SW480 (cell line): ENCODE data around the gene SMIM35.
"Not testable (repeated sequence)": the region's sequence is repeated elsewhere in the genome, so short reads cannot be mapped to it uniquely, and the experiment has no call there.

ENCODE experiments used
- DNase-seq: peaks from one replicate; pipeline ENCODE4 v3.0.0-alpha.2; 2016; ENCODE audit warnings: low spot score

SMIM35 gene

DNA sequence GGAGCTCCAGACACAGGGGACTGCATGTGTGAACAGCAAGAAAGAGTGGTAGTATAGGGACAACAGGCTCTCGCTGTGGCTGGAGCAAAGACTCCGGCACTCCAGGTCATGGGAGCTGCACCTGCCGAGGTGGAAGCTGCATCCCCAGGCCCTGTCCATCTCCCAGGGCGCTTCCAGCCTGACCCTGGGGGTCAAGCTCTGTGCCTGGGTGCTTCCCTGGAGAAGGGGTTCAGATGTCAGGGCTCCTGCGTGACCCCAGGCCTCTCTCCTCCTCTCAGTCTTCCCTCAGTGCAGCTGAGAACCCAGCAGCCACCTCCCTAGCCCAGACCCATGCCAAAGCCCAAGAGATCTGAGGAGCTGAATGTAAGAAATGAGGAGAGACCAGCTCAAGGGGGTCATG is 6.5 kb downstream of the SMIM35 start:
- no peak for DNase-seq

DNA sequence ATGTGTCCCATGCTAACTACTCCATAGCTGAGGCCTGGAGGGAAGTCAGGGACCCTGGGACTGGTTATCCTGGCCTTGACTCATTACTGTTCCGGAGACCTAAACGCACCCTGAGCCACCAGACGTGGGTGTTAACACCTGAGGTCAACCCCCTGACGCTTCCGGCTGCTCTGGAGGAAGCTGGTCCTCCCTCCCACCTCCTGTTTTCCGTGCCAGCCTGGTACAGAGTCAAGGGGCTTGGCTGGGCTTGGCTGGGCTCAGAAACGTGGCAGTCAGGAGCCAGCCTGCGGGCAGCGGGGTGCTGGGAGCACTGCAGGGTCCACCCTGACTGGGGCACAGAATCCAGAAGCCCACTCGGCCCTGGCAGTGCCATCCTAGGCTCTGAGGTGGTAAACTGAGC is 7.3 kb downstream of the SMIM35 start:
- DNase-seq = no peak

DNA sequence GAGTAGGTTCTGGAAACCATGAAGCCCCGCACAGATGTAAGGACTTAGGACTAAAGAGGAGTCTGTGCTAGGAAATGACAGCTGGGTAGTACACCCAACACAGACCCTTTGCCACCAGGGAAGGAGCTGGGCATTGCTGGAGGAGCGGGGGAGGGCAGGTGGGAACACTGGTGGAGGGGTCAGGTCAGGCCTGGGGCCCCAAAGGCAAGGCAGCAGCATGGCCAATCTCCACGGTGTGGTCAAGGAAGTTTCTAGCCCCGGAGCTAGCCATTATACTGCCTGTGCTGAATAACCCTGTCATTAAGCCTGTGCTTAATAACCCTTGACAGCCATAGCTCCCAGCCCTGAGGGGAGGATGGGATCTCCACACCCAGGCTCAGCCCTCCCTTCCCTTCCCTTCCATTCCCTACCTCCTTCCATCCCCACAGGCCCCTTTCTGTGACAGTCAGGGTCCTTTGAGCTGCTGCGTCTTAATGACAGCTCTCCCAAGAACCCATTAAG is 7.8 kb downstream of the SMIM35 start:
- DNase-seq = no peak

DNA sequence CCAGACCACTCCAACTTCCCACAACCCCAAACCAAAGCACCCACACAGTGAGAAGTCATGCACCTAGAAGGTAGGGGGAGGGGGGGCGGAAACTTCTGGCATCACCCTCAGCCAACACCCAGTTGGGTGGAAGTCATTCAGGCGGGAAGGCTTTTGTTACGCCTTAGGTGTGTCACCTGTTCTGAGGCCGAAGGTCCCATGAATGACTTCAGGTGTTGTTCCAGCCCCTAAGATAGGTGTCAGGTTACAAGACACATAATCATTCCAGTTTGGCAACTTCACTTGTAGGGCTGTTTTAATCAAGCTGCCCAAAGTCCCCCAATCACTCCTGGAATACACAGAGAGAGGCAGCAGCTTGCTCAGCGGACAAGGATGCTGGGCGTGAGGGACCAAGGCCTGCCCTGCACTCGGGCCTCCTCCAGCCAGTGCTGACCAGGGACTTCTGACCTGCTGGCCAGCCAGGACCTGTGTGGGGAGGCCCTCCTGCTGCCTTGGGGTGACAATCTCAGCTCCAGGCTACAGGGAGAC is 9.9 kb downstream of the SMIM35 start, which contains the start of gene TMPRSS4:
Gene TMPRSS4, plus strand, starts transcription at position 325 of the 528 bp plus-strand sequence. CDS start 225 bp downstream, outside the sequence.
- DNase-seq = peak; percentile 80

DNA sequence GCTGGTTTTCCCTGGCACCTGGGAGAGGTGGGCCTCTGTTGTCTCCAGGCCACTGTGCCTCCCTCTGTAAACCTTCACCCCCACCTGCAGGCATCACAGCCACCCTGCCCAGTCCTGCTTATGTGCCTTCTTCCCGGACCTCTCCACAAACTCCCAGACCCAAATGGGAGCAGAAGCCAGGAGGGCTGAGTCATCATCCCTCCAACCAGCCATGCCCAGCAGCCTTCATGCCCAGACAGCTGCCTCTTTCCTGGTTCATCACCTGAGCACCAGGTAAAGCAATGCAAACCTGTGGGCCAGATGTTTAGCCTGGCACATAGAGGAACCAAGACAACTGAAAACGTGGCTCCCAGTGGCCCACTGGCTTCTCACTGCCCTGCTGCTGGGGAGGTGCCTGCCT is 12.0 kb downstream of the SMIM35 start:
- peak; percentile 54 for DNase-seq

DNA sequence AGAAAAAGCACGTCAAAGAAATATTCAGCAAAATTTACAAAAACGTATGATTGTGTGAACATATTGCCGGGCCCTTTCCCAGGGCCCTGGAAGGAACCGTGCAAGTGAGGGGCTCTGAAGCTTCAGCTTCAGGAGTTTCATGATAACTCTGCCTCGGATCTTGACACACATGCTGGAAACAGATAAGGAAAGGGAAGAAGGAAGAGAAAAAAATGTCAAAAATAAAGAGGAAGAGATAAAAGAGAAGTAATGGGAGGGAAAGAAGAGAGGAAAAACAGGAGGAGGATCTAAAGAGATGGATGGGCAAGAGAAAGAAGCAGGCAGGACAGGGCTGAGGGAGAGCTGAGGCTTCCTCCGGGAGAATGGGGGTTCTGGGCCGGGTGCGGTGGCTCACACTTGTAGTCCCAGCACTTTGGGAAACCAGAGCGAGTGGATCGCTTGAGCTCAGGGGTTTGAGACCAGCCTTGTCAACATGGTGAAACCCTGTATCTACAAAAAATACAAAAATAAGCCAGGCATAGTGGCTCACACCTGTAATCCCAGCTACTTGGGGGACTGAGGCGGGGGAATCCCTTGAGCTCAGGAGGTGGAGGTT is 12.6 kb downstream of the SMIM35 start:
- DNase-seq = no peak

DNA sequence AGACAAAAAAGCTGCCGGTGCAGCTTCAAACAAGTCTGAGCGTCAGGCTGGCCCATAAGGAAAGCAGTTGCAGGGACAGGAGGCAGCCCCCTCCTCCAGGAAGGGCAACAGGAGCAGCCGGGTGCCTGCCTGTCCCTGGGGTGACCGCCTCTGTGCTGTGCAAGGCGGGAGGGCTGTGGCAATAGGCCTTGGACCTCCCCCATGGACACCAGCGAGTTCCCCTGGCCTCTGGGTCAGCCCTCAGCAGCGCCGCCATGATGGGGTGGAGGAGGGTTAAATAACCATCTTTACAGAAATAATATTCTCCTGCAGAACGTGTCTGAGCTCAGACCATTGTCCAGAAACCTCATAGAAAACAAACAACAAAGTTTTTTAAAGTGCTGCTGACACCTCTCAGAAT is 13.2 kb downstream of the SMIM35 start:
- DNase-seq = no peak

DNA sequence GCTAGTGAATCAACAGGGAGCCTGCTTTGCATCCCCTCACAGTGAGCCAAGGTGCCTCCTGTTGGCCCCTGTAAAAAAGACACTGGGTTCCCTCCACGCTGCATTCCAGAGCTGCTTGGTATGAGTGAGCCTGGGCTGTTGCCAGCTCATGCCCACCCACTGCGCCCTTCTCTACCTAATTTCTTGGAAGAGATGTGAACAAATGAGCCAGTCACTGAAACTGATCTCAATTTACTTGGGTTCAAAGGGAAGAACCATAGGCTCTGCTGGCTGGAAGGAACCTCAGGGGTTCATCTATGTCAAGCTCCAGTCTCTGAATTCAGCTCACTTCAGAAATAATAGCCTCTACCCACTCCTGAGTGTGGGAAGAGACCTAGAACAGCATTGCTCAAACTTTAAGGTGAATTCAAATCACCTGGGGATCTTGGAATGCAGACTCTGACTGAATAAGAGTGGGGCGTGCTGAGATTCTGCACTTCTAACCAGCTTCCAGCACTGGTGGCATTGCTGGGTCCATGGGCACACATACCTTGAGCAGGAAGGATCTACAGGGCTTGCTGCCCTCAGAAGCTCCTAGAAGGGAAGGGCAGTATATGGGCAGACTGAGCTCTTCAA is 15.2 kb downstream of the SMIM35 start:
- no peak for DNase-seq

DNA sequence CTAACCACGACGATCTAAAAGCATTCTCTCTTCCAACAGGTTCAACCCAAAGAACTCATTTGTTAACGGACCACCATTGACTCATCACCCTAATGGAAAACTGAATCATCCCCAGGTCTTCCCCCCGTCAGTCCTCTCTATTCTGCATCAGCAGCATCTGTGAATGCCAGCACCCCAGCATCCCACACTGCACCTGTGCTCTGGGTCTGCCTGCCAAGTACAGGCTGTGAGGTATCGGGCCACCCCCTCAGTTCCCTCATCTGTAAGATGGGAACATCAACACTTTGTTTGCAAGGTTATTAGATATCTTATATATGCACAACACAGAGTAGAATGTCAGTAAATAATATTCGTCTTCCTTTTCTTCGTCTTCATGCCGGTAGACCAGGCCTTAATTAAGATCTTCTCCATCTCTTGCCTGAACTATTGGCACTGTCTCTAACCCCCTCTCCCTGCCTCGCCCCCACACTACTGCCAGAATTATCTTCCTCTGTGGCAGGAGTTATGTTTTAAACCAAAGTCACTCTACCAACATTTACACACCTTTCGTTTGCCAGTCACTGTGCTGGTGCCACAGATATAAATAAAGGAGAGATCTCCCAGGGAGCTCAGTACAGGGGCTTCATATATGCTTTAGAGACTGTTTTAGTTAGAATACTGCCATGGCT is 17.7 kb downstream of the SMIM35 start:
- DNase-seq = no peak

DNA sequence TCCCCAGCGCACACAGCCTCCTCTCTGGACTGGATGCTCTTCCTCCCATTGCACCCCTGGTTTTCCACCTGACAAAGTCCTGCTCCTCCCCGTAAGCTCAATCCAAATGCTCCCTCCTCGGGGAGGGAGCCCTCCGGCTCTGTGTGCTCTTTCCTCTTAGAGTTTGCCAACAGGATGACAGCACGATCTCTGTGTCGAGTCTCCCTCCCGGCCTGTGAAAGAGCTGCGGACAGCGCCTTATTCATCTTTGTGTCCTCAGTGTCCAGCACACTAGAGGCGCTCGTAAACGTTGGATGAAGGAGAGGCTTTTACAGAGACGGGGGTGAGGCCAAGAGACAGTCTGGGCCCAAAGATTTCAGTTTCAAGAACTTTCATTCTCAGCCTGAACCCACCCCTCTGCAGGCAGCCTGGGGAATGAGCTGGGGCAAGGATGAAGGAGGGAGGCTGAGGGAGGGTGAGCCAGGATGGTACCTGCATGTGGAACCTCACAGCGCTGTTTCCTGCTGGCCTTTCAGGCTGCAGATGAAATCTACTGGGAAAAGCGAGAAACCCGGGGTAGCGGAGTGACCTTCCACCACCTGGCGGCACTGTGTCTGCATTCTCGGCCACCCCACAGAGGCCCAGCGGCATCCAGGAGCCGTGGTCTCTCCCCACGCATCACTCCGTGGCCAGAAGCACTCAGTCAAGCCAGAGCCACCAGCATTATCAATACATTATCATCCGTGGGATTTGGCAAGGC is 18.4 kb downstream of the SMIM35 start:
- no peak for DNase-seq

DNA sequence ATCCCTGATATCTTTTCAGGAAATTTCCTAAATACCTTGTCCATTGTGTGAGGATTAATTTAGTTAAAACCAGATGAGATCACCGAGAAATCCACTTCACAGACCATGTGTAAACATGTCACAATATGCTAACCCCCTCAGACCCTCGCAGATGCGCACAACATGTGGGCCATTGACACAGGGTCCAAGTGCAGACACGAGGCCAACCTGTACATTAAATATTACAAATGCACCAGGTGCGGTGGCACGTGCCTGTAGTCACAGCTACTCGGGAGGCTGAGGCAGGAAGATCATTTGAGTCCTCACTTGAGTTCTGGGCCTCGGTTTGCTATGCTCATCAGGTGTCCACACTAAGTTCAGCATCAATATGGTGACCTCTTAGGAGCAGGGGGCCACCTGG is 19.8 kb downstream of the SMIM35 start:
- DNase-seq = no peak

DNA sequence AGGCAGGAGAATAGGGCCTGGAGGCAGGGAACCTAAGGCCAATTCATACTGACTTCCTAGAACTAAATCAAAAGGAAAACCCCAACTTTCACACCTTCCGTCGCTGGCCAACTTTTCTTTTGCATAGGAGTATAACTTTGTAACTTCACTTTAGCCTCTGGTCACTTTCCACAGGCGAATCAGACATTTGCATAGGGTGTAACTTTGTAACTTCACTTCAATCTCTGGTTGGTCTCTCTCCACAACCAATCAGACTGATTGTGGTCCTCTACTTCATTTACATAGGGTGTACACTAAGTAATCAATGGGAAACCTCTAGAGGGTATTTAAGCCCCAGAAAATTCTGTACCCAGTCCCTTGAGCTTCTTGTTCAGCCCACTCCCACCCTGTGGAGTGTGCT is 21.4 kb downstream of the SMIM35 start:
- no peak for DNase-seq

DNA sequence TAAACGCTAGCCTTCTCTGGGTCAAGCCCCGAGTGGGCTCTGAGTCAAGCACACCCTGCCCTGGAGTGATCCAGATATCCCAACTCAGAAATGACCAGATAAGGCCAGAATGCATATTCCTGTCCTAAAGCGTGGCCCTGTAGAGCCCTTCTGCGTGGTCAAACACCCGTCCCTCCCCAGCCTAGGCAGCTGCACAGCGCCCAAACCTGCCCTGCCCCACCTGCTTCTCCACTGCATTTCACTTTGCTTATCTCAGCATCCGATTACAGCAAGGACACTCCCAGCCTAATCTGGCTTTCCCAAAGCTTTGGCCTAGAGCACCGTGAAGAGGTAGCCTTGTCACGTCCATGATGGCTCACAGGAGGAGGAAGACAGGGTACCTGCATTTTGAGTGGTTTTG is 21.8 kb downstream of the SMIM35 start:
- no peak for DNase-seq

DNA sequence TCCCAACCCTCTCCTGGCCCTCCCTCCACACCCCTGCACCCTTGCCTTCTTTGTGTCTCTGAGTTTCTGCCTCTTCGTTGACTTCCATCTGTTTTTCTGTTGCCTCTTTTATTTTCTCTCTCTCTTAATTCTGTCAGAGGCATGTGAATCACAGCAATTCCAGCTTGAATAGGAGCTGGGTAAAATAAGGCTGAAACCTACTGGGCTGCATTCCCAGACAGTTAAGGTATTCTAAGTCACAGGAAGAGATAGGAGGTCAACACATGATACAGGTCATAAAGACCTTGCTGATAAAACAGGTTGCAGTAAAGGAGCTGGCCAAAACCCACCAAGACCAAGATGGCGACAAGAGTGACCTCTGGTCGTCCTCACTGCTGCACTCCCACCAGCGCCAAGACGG is 24.1 kb downstream of the SMIM35 start:
- not testable (repeated sequence) for DNase-seq

DNA sequence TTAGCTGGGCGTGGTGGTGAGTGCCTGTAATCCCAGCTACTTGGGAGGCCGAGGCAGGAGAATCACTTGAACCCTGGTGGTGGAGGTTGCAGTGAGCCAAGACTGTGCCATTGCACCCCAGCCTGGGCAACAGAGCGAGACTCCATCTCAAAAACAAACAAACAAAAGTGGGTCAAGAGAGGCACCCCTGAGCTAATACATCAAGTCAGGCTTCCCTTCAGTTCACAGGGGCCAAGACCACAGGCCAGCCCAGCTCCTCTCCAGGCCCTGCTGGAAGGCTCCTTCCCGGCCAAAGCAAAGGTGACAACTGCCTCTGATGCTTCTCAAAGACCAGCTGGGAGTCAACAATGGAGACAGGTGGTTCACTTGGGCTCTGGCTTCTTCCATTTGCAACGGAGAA is 24.6 kb downstream of the SMIM35 start:
- not testable (repeated sequence) for DNase-seq

DNA sequence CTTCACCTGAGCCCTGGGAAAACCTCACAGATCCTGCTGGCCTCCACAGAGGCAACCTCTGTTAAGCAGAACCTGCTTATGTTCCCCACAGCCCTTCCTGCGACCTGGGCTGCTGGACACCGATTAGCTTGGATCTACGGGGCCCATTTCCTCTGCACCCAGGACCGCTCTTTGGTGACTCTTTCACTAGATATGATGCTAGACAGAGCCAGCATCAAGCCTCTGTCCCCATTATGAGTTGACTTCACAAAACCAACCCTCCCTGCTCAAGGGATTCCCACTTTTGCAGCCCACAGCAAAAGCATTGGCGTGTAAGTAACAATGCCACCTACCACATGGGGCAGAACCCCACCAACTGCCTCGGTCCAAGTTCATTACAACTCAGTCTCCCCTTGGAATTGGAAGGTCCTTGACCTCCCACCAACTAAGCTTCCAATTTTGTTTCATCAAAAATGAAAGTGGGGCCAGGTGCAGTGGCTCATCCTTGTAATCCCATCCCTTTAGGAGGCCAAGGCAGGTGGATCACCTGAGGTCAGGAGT is 25.1 kb downstream of the SMIM35 start:
- DNase-seq = no peak

DNA sequence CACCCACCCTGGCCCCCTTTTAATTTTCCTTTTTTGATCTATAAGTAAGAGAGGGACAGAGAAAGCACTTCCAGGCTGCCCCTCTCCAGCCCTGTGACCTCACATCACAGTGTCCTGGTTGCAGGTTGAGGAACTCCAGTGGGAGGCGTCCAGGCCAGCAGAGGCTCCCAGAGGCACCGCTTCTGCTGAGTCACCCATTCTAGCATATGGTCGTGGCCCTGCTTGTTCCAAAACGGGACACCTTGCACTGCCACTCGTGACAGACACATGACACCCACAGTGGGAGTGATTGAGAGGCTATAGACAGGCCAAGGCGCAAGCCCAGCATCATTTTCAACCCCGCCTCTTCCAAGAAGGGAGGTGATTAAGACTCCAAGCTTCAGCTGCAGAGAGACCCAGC is 25.9 kb downstream of the SMIM35 start:
- no peak for DNase-seq

DNA sequence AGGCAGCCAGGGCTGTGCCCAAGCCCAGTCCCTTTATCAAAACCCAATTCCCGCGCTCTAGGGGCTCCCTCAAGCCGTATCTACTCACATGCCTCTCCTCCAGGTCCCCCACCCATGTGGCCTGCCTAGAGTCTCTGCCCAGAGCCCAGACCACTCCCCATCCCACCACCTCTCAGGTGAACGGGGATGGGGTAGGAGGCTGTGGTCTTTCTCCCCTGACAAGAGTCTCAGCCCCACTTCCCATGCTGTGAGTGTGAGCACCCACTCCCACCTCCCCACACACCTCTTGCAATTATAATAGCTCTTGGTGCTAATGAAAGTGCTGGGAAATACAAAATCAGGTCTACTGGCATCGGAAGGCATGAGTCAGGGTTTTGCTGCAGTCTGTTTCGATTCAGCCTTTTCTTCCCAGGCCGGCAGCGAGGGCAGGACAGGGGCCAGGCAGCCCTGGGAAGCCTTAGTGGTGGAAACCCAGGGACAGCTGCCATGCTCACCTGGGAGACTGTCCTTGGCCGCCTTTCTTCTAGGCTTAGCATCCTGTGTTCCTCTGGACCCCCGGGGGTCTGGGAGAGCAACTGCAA is 26.6 kb downstream of the SMIM35 start:
- no peak for DNase-seq

DNA sequence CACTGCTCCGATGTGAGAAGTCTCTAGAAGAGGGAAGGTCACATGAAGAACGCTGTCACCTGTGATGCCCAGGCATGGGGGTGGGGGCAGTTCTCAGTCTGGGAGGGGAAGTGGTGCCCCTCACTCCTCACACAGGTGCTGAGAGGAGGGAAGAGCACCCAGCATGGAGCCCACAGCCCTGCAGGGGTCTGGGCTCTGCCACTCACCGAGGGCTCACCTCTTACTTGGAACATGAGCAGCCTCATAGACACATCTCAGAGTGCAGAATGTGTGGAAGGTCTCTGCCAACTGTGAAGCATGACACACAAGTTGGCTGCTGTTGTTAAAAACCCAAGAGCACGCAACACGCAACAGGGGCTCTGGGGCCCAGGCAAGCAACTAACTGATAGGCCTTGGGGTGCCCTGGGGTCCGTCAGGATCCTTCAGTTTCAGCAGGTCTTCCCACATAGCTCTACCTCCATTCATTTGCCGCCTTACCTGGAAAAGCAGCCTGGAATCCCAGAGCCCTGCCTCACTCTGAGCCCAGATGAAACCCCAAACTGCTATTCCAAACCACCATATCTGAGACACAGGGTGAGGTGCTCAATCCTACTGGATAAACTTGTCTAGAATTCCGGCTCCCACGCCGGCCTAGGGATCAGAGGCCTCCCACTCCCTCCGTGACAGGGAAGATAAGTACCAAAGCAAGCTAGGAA is 27.4 kb downstream of the SMIM35 start:
- DNase-seq = no peak

DNA sequence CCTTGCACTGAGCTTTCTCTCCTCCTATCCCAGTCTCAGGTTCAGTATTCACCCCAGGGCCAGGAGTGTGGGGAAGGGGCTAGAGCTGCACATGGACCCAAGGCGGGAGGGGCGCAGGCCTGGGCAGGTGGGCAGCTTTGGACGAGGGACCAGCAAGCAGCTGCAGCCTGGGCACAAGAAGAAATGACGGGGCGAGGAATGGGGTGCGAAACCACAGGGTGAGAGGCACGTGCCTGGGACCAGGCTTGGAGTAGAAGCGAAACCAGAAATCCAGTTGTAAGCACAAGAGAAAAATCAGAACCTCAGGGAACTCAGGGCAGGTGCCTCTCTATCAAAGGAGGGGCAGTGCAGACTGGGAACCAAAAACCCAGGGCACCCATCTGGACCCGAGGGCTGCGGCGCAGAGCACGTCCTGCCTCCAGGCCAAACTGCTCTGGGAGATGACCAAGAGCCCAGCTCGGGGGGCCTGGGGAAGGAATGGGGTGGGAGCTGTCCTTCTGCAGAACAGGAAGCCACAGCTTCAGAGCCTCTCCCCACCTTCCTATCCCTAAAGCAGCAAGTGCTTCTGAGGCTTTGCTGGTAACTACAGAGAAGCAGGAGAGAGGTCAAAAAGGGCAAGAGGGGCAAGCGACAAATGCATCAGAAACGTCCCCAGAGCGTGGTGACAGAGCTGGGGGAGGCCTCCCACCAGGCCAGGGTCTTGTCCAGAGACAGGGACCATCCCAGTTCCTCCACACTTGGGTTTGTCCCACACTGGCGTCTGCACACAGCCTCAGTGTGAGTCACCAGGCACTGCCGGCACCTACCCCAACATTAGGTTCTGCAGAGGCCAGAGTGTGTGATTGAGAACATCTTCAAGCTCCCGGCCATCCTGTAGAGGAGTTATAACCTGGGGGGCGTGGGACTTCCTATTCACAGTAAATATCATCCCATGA is 28.2 kb downstream of the SMIM35 start:
- DNase-seq = no peak
